GDM1 (cell line): ENCODE results near the gene CDKL4.
"Not testable (repeated sequence)": the region's sequence is repeated elsewhere in the genome, so short reads cannot be mapped to it uniquely, and the experiment has no call there.

ENCODE experiments used
- DNase-seq: peaks from one replicate; lab custom pipeline; 2025; lab: John Stamatoyannopoulos, UW

The CDKL4 gene

DNA sequence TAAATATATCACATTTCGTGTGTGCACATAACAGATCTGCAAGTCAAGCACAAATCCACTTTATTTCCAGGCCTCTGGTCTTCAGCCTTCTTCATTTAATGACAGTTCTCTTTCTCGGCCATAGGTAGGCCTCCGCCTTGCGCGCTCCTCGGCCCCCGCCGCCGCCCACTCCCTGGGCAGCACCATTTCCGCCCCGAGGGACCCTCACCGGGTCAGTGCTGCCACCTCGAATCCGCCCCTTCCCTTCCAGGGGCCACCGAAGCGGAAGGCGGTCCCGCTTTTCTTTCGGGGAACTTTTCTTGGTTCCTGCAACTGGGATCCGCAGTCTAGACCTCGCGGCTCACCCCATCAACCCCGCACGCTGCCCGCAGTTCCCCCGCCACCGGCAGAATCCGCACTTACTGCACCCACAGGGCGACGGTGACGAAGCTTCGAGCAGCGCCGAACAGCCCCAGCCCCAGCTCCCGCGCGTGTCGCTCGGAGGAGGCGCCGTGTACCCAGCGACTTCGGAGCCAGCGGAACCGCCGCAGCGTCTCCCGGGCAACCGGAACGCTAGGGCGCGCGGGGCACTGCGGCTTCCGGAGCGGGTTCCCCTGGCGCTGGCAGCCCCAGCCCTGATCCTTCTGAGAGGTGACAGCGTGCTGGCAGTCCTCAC is at the start of gene CDKL4:
Gene CDKL4, minus strand, starts transcription at position 502 of the 655 bp plus-strand sequence.
- no peak for DNase-seq

DNA sequence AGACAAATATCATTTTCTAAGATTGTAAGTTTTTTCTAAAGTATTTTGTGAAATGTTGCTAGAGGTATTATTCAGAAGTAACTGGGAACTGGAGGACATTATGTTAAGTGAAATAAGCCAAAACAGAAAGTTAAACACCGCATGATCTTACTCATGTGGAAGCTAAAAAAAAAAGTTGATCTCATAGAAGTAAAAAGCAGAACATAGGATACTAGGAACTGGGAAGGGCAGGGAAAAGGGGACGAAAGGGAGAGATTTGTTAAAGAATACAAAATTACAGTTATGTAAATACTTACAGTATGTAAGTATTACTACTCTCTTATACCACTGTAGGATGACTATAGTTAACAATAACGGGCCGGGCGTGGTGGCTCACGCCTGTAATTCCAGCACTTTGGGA is 46.7 kb upstream of the CDKL4 start:
- DNase-seq, result no peak

GRCh38 chr2:39289609-39290008 is 45.8 kb upstream of the CDKL4 start:
- DNase-seq, result no peak

DNA sequence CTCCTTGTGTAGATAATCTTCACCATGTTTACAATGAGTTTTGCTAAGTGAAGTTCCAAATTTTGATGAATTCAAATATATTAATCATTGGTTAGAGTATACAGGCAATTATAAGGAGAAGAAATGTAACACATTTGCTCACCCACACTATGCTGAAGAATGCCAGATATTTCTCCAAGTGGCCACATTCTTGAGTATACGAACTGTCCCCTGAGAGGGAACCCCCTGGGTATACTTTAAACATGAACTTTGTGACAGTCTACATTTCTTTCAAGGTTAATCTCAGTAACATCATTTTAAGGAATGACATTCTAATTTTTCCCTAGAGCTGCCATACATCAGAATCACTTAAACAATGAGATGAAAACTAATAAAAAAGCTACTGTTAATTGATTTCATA is 39.8 kb upstream of the CDKL4 start:
- DNase-seq, result no peak

- no peak for DNase-seq
These were observed 37.6 kb upstream of the CDKL4 start for GRCh38 chr2:39281391-39281790.

GRCh38 chr2:39275016-39275415 is 31.2 kb upstream of the CDKL4 start:
- no peak for DNase-seq

DNA sequence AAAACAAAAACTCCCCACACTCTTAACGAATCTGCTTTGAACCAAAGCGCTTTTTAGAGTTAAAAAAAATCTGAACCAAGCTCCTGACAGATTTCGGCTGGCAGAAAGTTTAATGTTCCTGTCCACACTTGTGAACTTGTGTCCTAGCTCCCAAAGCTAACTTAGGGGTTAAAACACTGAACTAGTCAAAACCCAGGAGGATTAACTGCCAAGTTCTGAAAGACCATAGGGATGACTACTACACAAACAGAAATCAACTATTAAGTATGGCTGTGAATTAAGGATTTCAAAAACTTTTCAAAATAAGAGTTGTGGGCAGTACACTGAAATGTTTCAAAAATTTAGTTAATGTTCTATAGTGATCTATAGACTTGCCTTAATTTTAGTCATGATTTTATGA is 26.2 kb upstream of the CDKL4 start:
- DNase-seq, result no peak

DNA sequence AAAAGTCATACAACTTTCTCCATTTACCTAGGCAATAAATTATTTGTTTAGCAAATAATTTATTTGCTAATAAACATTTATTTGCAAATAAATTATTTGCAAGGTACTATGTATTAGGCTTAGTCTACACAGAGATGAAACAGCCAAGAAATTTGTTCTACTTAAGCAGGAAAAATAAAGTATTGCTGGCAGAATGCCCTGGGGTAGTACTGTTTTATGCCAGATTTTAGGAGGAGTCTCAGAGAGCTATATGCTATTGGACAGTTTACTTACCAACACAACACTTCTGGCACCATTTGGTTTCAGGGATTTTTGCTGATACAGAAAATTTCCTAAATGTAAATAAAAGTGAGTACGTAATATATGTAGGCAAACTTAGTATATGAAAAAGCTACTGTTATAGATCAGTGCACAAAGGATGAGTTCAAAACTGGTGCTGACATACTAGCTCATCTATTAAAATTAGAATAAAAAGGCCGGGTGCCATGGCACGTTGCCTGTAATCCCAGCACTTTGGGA is 23.2 kb upstream of the CDKL4 start:
- DNase-seq, result no peak

GRCh38 chr2:39266139-39266805 is 22.5 kb upstream of the CDKL4 start:
- DNase-seq, result peak; percentile 10

DNA sequence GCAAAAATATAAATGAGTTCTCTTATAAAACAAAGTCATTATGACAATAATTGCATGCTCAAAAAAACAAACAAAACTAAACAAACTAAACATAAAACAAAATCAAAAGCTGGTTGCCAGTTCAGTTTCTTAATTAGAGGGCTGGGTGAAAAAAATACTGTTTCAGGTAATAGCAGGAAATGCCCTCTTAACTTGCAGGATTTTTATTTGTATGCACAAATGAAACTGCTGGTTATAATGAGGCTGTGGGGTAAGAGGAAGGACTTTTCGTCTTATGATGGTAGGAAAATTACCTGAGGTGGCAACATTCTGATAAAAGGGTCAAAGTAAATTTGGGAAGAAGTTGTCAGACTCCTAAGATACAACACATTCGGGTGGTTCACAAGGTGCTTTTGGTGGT is 21.5 kb upstream of the CDKL4 start:
- DNase-seq, result no peak

GRCh38 chr2:39264733-39265132 is 21.0 kb upstream of the CDKL4 start:
- DNase-seq, result no peak

DNA sequence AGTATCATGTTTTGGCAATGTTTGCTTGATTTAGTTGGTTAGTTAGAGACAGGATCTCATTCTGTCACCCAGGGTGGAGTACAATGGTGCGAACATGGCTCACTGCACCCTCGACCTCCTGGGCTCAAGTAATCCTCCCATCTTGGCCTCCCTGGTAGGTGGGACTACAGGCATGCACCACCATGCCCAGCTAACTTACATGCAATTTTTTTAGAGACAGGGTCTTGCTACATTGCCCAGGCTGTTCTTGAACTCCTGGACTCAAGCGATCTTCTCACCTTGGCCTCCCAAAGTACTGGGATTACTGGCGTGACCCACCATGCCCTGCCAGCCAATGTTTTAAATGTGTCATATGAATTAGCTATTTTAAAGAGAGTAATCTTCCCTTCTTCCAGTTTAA is 16.3 kb upstream of the CDKL4 start:
- DNase-seq, result no peak

GRCh38 chr2:39256040-39256439 is 12.3 kb upstream of the CDKL4 start:
- DNase-seq, result no peak

- DNase-seq, result no peak
These were observed 9.2 kb upstream of the CDKL4 start for GRCh38 chr2:39252888-39253518.

GRCh38 chr2:39247512-39248043 is 3.8 kb upstream of the CDKL4 start:
- no peak for DNase-seq

DNA sequence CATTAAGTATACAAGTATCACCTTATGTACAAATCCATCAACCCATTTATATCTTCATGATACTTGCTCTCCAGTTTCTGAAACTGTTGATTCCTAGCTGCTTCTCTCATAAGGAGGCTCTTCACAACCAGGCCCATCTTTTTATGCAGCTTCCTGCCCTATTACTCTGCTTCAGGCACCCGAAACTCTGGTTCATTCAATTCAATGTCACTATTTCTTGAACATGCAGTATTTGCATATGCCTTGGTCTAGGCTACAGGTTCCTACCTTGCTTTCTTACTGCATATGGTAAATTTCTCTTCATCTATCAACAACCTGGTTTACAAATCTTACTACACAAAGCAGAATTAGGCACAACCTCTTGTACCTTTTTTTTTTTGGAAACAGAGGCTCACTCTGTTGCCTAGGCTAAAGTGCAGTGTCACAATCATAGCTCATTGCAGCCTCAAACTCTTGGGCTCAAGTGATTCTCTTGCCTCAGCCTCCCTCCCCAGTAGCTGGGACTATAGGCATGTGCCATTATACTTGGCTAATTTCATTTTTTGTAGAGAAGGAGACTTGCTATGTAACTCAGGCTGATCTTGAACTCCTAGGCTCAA is 2.7 kb upstream of the CDKL4 start:
- no peak for DNase-seq

- peak; percentile 79 for DNase-seq
These were observed 1.3 kb upstream of the CDKL4 start for GRCh38 chr2:39244963-39245625.

GRCh38 chr2:39244241-39244862 is 582 bp upstream of the CDKL4 start:
- not testable (repeated sequence) for DNase-seq

GRCh38 chr2:39241588-39241987 is 2.2 kb downstream of the CDKL4 start:
- no peak for DNase-seq

- no peak for DNase-seq
These were observed 3.0 kb downstream of the CDKL4 start for GRCh38 chr2:39240758-39241157.

DNA sequence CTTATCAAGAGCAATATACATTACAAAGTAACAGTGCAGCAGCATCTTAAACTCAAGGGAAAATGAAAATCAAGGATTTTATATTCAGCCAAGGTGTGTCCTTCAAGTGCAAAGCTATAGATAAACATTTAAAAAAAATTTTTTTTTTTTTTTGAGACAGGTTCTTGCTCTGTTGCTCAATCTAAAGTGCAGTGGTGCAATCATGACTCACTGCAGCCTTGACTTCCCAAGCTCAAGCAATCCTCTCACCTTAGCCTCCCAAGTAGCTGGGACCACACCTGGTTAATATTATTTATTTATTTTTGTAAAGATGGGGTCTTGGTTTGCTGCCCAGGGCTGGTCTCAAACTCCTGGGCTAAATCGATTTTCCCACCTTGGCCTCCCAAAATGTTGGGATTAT is 9.0 kb downstream of the CDKL4 start:
- no peak for DNase-seq

GRCh38 chr2:39232141-39232540 is 11.6 kb downstream of the CDKL4 start:
- no peak for DNase-seq
